ENCODE measurements around the gene CMTR1.
A peak's percentile ranks its signal among the peaks of the same experiment; 100 is the strongest.
"Not testable (repeated sequence)": the region's sequence is repeated elsewhere in the genome, so short reads cannot be mapped to it uniquely, and the experiment has no call there.

CMTR1 gene, protein sequence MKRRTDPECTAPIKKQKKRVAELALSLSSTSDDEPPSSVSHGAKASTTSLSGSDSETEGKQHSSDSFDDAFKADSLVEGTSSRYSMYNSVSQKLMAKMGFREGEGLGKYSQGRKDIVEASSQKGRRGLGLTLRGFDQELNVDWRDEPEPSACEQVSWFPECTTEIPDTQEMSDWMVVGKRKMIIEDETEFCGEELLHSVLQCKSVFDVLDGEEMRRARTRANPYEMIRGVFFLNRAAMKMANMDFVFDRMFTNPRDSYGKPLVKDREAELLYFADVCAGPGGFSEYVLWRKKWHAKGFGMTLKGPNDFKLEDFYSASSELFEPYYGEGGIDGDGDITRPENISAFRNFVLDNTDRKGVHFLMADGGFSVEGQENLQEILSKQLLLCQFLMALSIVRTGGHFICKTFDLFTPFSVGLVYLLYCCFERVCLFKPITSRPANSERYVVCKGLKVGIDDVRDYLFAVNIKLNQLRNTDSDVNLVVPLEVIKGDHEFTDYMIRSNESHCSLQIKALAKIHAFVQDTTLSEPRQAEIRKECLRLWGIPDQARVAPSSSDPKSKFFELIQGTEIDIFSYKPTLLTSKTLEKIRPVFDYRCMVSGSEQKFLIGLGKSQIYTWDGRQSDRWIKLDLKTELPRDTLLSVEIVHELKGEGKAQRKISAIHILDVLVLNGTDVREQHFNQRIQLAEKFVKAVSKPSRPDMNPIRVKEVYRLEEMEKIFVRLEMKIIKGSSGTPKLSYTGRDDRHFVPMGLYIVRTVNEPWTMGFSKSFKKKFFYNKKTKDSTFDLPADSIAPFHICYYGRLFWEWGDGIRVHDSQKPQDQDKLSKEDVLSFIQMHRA

DNA sequence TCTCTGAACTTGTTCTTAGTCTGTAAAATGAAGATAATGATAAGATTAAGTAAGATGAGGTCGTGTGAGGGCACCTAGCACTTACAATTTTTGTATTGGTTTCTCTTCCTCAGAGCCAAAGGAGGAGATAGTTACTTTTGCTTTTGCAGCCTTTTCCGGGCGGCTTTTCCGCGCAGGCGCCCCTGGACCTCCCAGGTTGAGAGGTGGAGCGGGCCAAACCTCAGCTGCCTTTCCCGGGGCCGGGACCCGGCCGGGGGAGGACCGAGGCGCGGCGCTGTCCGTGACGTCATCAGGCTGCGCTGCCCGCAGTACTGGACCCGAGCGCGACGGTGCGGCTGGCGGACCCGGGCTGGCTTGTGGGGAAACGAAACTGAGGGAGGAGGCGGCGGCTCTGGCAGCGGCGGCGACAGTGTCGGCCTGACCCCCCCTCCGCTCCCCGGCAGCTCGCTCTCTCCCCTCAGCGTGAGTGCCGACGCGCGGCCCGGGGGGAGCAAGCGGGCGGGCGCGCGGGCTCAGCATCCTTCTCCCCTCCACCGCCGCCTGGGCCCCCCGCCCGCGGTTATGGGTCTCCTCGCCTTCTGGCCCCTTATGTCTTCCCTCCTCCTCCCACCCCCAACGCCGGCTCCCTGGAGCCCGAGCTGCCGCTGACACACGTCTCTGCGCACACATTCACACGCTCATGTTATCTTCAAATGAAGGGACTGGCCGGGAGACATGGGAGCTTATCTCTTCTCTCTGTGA lies at the start of gene CMTR1:
Gene CMTR1, plus strand, starts transcription at position 306 of the 741 bp plus-strand sequence. CDS start 2,409 bp downstream, outside the sequence.
- peak; percentile 97 for DNase-seq

DNA sequence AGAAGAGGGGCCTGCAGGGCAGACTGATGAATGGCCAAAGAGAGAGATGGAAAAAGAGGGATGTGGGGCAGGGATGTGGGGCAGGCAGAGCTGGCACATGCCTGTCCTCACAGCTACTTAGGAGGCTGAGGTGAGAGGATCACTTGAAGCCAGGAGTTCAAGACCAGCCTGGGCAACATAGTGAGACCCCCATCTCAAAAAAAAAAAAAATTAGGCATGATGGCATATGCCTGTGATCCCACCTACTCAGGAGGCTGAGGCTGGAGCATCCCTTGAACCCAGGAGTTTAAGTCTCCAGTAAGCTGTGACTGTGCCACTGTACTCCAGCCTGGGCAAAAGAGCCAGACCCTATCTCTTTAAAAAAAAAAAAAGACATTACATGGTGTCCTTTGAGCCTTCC lies 44.4 kb upstream of the CMTR1 start:
- DNase-seq: no peak

DNA sequence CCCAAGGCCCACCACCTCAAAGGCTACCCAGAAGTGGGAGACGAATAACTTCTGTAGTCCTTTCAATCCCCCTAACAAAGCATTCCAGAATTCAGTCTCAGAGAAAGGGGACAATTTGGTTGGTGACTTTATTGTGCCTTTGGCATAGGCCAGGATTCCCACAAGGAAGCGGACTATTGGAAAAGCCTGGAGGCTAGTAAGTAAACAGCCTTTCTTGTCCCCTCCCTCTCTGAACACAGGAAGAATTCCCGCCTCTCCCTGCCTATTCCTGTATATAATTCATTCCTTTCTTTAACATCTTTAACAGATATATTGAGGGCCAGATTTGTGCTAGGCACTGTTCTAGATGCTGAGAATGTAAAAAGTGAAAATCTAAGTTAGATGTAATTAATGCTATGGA lies 43.2 kb upstream of the CMTR1 start:
- DNase-seq: no peak

DNA sequence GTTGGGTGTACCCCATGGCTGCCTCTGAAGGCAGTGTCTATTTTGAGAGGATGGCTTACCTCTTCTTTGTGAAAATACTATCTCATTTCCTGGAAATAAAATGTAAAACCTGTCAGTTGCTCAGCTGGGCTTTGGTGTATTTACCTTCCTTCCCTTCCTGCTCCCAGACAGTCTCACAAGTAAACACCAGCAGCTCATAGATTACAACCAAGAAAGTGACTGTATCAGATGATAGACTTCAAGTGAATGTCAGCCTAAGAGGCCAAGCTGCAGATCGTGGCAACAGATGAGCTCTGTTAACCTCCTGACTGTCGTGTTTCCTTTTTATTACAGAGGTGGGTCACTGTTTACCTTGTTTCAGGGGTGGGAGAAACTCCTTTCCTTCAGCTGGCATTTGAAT lies 41.9 kb upstream of the CMTR1 start:
- DNase-seq: no peak

DNA sequence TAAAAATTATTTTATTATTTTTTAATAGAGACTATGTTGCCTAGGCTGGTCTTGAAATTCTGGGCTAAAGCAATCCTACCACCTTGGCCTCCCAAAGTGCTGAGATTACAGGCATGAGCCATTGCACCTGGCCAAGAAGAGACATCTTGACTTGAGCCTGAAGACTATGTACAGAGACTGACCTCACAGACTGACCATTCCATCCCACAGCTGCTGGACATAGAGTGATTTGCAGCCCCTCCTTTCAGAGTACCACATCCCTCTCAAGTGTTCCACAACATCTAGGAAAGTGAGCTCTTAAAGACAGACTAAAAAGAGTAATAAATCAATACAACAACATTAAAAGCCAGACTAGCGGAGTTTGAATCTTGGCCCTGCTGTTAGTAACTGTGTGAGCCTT lies 40.2 kb upstream of the CMTR1 start:
- DNase-seq: no peak

DNA sequence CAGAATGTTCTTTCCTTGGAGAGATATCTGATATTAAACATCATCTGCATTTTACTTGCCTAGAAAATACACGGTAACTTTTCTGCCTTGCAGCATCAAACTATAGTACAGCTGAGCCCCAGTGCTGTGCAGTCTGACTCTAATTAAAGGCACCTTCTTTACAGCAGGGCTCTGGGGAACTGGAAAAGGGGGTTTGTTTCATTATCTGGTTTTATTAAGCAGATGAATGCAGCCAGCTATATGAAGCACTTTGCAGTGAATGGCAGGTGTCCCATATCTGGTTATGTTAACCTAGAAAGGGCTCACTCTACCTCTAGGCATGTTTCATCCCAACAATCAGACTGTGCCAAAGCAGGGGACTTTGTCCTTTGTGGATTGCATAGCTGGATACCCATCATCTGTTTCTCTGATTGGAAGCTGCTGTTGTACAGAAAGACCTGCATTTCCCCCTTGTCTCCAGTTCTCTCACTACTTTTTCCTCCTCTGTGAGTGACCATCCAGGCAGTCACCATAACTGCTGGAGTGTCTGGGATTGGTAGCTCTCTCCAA lies 39.6 kb upstream of the CMTR1 start:
- DNase-seq: no peak

DNA sequence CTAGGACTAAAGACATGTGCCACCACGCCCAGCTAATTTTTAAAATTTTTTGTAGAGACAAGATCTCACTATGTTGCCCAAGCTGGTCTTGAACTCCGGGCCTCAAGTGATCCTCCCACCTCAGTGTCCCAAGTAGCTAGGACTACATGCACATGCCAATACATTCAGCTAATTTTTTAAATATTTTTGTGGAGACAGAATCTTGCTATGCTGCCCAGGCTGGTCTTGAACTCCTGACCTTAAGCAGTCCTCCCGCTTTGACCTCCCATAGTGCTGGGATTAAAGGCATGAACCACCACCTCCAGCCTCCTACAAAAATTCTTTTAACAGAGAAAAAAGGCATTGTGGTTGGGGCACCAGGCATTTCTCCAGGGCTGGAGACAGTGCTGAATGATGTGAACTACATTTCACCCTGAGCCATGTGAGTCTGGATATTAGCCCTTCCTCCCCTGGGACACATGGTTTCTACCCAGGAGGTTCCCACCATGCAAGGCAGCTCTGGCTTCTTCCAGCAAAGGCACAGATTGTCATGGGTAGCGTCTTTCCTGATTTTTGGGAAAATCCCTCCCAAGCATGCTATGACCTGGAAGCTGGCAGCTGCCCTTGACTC lies 36.3 kb upstream of the CMTR1 start:
- DNase-seq: no peak

DNA sequence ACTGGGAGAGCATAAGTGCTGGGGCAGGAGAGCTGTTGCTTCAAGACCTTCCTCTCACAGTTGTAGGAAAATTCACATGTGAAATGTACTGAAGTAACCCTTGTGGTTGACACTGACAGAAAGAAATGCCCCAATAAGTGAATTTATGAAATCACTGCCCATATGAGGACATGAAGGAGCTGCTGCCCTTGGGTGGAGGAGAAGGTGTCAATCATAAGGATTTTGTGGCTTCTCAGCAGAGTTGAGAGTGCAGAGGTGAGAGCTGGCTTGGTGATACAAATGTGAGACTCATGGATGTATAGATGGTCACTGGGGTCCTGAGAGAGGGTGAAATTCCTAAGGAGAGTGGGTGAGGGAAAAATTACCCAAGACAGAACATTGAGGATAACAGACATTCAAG lies 33.9 kb upstream of the CMTR1 start:
- DNase-seq: no peak

DNA sequence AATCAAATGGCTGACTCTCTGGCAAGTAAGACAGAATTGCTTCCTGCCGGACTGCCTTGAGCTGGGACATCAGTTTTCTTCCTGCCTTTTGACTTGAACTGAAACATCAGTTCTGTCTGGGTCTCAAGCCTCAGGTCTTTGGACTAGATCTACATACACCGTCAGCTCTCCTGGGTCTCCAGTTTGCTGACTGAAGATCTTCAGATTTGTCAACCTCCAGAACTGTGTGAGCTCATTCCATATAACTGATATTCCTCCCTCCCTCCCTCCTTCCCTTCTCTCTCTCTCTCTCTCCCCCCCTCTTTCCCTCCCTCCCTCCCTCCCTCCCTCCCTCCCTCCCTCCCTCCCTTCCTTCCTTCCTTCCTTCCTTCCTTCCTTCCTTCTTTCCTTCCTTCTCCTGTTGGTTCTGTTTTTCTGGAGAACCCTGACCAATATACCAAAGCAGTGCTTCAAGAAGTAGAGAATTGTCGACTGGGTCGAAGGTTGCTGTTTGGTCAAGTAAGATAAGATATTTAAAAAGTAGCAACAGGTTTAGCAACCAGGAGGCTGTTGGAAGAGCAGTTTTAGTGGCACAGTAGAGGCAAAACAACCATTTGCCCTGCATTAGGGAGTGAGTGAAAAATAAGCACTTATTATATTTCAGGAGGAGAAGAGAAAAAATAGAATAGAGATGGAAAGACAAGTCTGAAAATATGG lies 33.1 kb upstream of the CMTR1 start:
- no peak for DNase-seq

DNA sequence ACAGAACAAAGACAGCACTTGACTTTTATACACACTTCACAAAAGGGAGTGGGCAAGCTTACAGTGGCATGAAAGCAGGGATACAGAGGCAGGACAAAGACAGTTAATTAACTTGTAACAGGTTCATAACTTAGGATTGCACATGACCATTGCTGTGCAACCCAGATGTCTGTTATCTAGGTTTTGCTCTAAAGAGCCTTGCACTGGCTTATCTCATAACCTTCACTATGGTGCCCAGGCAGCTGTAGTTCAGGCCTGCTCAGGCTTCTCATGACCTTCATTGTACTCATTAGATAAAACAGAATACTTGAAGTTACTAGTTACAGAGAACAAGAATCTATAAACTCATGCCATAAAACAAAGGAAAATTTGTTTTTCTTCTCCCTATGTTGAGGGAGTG lies 31.4 kb upstream of the CMTR1 start:
- DNase-seq: not testable (repeated sequence)

DNA sequence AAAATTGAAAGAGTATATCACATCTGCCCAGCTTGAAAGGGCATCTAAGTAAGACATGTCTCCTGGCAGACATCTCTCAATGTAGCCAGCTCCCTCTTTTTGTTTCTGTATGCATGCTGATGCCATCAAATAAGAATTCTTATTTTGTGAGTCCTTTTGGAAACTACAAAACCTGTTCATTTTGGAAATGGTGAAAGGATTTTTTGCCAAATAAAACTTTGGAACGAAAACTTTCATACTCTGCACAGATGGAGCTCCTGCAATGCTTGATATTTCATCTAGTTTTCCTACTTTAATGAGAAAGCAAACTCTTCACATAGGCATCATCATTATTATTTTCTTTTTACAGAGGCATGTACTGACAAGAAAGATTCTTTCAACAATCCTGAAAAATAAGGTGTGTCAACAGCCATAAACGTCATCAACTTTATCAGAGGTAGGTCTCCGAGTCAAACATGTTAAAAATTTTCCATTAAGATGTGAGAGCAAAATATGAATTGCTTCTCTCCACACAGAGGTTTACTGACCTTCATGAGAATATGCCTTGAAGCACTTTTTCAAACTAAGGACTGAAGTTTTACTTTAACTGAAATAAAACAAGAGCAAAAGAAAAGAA lies 26.2 kb upstream of the CMTR1 start:
- DNase-seq: no peak

DNA sequence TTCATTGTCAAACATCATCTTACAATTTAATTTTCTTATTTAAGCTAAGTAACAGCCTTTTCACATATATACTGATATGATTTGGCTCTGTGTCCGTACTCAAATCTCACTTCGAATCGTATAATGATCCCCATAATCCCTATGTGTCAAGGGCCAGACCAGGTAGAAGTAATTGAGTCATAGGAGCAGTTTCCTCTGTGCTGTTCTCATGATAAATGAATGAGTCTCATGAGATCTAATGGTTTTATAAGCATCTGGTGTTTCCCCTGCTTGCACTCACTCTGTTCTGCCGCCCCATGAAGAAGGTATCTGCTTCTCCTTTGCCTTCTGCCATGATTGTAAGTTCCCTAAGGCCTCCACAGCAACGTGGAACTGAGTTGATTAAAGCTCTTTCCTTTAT lies 25.1 kb upstream of the CMTR1 start:
- no peak for DNase-seq

DNA sequence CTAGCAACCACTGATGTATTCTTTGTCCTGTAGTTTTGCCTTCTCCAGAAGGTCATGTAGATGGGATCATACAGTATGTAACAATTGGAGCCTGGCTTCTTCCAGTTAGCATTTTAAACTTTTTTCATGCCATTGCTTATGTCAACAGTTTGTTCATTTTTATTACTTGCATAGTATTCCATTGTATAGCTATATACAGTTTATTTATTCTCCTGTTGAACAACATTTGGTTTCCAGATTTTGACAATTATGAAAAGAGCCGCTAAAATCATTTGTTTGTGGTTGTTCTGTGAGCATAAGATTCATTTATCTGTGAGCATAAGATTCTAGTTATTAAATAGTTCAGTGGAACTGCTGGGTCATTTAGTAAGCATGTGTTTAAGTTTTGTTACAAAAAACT lies 23.5 kb upstream of the CMTR1 start:
- no peak for DNase-seq

DNA sequence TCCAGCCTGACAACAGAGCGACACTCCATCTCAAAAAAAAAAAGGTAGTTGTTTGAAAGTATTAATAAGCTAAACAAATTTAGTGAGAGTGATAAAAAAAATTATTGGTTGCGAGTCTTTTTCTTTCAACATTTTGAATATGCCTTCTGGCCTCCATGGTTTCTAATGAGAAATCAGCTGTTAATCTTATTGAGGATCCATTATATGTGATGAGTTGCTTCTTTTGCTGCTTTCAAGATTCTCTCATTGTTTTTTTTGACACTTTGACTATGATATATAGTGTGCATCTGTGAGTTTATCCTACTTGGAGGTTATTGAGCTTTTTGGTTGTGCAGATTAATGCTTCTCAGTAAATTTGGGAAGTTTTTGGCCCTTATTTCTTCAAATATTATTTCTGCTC lies 15.6 kb upstream of the CMTR1 start:
- DNase-seq: no peak

DNA sequence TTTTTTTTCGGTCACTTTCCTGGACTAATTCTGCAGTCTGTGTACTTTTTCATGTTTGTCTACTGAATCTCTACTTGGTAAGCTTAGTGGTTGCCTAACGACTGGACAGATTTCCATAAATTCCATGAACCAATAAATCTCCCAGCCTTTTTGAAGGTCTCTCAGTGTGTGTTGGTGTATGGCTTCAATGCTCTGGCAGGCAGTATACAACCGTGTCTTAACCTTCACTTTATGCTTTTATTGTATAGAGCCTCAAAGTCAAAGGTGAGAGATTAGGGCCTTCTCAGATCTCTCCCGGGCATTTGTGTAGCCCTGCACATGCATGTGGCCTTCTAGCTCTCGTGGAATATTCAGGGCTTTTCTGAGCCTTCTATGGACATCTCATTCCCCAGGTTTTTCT lies 14.3 kb upstream of the CMTR1 start:
- no peak for DNase-seq

DNA sequence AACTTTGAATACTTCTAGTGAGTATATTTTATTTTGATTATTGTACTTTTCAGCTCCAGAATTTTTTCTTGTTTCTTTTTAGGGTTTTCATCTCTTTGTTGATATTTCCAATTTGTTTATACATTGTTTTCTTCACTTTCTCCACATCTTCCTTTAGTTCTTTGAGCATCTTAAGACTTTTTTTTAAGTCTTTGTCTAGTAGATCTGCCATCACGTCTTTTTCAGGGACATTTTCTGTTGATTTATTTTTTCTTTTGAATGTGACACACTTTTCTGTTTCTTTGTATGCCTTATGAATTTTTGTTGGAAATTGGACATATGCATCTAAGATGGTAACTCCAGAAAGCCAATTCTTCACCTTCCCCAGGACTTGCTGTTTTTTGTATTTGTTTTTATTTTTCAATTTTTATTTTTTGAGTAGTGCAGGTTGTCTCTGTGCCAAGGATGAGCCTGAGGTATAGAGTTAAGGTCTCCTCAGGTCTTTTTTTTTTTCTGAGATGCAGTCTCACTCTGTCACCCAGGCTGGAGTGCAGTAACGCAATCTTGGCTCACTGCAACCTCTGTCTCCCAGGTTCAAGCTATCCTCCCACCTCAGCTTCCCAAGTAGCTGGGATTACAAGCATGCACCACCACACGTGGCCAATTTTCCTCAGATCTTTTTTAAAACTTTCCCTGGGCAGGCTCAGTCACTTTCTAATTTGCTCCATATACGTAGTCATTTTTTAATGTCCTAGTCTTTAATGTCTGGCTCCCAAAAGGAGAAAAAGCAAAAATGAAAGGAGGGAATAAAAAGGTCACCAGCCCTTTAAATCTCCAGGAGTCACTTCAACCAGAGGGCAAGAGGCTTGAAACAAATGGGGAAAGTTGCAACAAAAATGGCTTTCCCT lies 6.7 kb upstream of the CMTR1 start:
- no peak for DNase-seq

DNA sequence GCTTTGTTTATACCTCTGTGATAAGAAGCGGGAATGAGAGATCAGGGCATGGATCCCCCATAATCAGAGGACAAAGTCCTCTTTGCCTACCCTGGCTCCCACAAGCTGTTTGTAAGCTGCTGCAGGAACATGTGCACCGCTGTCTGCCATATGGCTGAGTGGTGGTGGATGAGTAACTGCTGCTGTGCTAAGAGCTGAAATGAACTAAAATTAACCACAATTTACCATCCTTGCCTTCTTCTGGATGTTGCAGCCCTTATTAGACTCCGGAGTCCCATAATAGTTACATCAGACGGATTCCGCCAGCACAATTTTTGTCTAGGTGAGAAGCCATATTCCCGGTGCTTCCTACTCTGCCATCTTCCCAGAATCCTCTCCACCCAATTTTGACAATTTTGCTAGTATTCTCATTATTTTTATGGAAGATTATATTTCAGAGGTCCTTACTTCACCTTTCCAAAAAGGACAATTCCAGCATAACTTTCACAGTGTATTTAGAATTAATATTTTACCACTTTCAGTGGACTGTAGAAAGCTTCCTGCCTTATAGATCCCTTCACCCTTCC lies 6.0 kb upstream of the CMTR1 start:
- DNase-seq: no peak

DNA sequence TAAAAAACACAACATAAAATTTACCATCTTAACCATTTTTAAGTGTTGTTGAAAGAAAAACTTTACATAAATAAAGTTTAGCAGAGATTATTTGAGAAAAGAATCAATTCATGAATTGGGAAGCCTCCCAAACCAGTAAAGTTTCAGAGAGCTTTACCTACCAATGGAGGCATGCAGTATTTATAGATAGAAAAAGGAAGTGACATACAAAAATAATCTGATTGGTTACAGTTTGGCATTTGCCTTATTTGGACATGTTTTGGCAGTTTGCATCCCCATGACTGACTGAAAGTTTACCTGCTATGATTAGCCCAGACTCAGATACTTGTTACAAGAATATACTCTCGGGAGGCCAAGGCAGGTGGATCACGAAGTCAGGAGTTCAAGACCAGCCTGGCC lies 3.7 kb upstream of the CMTR1 start:
- no peak for DNase-seq

DNA sequence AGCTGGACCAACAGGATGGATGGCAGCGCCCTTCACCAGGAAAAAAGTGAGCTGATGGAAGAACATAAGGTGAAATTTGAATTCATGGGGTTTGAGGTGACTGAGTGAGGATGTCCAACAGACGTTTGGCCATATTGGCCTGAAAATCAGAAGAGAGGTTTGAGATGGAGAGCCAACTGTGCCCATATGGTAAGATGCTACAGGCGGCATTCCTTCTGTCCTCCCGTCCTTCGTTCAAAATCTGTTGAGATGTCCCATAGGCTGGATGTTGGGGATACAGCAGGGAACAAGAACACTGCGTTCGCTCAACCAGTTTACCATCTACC lies 468 bp upstream of the CMTR1 start:
- DNase-seq: no peak

DNA sequence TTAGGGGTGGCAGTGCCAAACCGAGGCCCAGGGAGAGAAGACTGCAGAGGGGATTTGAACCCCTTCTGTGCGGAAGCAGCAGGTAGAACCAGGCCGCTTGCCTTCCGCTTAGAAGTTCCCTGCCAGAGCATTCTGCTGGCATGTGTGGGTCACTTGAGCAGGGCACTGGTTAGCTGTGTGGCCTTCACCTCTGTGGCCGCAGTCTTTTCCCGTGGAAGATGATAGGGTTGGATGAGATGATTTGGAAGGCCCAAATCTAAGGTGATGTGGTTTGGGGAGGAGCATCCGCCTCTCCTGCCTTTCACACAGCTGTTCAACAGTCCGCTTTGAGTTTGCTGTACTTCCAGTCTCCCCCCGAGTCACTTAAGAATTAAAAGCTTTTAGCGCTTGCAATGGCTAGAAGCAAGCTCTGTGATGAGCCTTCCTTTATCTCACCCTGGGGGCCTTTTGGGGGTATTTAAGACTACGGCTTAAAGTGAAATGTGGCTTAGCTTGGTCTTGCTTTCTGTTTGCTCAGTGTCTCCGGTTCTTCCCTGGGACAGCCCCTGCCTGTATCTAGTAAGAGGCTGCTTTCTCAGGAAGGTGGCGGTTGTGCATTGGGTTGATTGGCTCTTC lies 743 bp downstream of the CMTR1 start:
- DNase-seq: peak; percentile 11
